Mesenteric fat pad (tissue), 1 donor: ENCODE results near the gene EFCAB8. TPM values are rescaled to one million over a fixed set of nuclear protein-coding genes. Genes with fewer than 3 reads are reported as not detected.
"Not testable (repeated sequence)": the region's sequence is repeated elsewhere in the genome, so short reads cannot be mapped to it uniquely, and the experiment has no call there.

Source experiments
- DNase-seq: peaks from one replicate; pipeline ENCODE4 v3.0.0-alpha.2; 2020; ENCODE audit warnings: low spot score
- total RNA-seq: library from RNA; stranded (reverse); fragmentation: NEBNext Ultra II Directional; extraction: Animal tissue kit (Norgen Biotek cat#: 25700); gene quantifications from one replicate; pipeline ENCODE4 v1.2.1, GENCODE V29; 2021
- donor health status: DM: yes; HTN: yes; CAD: no.

The EFCAB8 gene
- total RNA-seq, 1 donor from 2014 or later = 0.39 TPM

DNA sequence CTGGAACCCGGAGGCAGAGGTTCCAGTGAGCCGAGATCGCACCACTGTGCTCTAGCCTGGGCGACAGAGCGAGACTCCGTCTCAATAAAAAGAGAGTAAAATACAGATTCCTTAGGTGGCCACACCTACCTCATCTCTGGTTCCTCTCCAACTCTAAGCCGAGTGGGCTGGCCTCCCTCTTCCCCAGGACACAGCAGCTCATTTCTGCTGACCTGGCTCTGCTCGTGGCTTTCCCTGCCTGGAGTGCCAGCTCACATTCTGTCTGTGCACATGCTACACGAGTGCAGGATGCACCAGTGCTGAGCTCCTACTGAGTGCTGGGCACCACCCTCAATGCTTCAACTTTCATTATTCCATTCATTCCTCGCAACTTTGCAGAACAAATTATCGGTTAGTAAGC is 28.8 kb downstream of the EFCAB8 start:
- DNase-seq = no peak

DNA sequence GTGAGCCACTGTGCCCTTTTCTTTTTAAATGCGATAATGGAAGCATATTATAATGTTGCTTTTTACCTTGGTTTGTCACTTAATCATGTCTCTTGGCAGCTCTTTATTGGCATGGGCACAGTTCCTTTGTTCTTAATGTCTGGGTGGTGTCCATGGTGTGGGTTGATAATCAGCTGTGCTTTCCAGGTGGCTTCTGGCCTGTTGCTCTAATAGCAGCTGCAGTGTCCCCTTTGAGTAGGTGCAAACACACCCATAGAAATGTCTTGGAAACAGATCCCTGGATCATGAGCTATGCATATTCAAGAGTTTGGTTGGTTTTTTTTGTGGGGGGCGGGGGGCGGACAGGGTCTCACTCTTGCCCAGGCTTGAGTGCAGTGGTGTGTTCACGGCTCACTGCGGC is 29.9 kb downstream of the EFCAB8 start:
- no peak for DNase-seq

DNA sequence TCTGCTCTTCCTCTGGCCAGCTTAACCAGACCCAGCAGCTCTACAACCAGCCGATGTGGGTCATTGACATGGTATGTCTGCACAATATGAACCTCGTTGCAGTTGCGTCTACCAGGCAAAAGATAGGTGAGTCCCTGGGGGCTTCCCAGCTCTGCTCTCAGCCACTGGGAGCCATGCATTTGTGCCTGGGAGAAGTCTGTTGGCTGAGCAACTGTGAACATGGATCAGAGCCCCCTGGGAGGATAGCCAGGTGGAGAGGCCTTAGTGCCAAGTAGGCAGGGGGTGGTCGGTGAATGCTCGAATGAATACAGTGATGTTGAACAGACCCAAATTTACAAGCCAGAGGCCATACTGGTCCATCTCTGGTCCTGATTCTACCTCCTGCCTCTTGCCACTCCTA is 30.6 kb downstream of the EFCAB8 start:
- no peak for DNase-seq

DNA sequence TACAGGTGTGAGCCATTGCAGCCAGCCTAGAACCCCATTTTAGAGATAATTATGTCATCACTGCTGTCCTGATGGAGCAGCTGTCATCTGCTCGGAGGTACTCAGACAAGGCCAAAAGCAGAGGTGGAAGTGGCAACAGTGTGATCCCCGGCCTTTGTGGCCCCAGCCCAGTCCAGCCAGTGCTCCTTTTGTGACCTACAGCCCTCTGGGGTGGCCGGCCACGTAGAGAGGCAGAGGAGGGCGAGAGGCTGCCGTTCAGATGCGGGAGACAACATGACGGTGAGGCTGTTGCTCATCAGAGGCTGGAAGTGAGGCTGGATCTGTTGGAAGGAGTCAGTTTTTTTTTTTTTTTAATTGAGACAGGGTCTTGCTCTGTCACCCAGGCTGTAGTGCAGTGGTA is 32.8 kb downstream of the EFCAB8 start:
- no peak for DNase-seq

DNA sequence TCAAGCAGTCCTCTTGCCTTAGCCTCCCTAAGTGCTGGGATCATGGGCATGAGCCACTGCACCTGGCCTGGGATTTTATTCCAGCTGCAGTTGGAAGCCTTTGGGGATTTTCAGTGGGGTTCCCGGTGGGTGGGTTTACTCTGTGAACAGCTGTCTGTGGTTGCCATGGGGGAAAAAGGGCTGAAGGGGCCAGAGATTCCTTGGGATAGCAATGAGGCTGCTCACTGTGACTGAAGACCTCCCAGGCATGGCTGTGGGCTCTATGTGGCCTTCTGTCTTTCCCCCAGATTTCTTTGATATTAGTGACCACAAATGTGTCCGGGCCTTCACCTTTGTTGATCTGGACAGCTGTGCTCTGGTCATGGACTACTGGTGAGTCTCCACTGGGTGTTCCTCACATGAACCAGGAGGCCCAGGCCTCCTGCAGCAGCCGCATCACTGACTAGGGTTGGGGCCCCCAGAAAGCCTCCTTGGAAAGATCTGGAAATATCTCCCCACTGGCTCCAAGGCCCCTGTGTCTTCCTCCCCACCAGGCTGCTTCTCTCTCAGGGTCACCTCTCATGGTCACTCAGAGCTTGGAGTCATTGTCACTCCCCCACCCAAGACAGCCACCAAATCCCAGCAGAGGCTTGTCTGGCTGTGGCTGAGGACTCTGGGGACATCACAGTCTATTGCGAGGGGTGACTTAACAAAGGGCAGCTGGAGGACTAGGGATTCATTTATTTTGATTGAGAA is 33.4 kb downstream of the EFCAB8 start:
- no peak for DNase-seq

DNA sequence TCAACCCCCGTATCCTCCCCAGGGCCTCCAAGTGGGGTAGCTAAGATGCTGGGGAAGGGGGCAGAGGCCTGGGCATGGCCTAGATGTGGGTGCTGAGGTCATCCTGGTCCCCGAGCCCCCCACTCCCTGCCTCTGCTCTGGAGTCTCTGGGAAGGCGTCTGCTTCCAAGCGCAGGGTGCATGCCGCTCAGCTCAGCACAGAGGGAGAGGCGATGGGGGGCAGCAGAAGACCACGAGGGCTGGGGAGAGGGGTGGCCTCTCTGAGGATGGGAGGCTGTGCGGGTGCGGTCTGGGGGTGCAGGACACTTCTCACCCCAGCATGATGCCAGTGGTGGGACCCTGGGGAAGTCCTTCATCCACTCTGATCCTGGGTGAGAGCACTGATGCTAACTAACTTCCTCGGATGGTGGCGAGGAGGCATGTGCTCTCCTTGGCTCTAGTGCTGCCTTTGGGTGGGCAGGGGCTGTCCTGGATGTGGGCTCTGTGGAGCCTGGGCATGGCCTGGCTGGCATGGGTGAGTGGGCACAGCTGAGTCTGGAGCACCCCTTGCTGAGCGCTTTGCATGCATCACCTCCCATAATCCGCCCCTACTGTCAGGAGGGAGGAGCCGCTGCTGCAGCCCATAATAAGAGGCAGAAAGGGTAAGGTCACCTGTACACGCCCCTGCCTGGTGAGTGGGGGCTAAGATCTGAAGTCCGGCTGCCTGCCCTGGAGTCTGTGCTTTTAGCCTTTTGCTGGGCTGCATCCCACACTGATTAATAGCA is 34.7 kb downstream of the EFCAB8 start:
- no peak for DNase-seq

DNA sequence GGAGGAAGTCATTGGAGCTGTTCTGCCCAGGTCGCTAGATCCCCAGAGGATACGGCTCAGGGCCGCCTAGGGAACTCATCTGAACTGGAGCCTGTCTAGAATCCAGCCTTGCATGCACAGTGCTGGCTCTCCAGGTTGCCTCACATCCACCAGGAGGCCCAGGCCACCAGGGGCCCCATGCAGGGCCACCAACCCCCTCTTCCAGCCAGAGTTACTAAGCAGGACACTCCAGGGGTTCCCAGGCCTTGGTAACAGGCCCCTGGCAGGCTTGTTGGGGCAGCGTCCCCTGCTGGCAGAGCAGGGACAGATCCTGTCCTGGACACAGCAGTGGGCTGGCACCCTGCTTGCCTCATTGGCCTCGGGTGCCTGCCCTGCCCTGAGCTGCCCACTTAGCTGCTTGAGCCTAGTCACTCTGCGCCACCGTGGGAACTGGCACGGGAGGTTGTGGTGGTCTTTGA is 35.3 kb downstream of the EFCAB8 start:
- DNase-seq = no peak

DNA sequence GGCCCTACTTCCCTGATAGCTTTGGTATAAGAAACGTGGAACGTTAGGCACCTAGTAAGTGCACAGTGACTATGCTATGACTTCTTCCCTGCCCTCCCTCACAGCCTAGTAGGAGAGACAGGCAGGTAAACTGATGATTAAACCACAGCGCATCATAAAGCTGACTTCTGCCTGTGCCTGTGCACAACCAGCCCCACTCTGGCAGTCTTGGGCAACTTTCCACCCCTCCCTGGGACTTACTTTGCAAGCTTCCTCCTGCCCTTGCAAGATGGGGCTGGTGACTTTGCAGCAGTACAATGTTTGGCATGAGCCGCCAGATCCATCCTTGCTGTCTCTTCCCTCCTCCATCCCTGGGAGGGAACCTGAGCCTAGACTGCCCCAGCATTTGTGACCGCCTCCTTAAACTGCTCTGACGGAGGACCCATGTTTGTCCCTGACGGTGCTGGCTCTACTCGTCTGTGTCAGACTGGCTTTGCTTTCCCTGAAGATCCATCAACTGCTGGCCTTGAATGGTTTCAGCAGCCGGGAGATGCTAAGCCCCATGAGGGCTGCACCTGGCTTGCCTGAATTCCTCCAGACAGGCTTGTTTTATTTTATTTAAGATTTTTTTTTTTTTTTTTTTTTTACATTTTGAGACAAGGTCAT is 36.1 kb downstream of the EFCAB8 start:
- no peak for DNase-seq

DNA sequence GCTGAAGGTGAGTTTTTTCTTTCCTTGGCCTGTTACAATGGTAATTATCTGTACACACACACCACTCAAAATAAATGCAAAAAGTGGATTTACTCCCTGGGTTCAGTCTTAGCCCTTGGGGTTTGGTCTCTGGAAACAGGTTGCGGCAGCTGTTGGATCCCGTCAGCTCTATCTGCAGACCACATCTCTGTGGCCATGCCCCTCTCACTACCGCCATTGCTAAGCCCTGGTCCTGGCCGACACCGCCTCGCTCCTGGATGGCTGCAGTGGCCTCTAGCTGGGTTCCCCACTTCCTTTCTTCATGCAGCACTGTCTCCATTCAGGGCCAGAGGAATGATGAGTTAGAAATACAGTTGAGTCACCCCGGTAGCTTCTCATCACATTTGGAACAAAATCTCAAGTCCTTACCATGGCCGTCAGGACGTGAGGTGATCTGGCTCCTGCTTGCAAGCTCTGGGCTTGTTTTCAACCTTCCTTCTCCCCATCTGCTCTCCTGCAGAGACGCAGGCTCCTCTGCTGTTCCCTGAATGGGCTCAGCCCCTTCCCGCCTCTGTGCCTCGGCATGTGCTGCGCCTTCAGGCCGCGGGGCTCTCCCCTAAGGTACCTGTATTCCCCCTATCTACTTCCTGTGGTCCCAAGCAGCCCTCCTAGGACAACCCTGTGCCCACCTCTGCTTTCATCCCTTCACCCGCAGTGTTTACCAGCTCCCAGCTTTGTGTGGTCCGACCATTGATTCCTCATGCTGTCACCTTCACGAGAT is 38.0 kb downstream of the EFCAB8 start:
- no peak for DNase-seq

DNA sequence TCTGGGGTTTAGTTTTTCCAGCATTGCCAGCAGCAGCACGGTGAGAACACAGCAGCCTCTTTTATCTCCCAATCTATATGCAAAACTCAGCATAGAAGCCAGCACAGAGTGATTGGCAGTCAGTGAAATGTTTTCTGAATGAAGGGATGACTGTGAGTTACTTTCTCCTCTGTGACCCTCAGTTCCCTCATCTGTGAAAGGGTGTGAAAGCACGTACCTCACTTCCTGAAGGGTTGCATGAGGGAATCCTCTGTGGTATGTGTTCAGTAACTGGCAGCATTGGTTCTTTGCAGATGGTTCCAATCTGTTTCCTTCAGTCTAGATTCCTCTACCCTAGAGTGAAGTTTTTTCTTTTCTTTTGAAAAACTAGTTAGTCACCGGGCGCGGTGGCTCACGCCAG is 40.0 kb downstream of the EFCAB8 start:
- DNase-seq = no peak

DNA sequence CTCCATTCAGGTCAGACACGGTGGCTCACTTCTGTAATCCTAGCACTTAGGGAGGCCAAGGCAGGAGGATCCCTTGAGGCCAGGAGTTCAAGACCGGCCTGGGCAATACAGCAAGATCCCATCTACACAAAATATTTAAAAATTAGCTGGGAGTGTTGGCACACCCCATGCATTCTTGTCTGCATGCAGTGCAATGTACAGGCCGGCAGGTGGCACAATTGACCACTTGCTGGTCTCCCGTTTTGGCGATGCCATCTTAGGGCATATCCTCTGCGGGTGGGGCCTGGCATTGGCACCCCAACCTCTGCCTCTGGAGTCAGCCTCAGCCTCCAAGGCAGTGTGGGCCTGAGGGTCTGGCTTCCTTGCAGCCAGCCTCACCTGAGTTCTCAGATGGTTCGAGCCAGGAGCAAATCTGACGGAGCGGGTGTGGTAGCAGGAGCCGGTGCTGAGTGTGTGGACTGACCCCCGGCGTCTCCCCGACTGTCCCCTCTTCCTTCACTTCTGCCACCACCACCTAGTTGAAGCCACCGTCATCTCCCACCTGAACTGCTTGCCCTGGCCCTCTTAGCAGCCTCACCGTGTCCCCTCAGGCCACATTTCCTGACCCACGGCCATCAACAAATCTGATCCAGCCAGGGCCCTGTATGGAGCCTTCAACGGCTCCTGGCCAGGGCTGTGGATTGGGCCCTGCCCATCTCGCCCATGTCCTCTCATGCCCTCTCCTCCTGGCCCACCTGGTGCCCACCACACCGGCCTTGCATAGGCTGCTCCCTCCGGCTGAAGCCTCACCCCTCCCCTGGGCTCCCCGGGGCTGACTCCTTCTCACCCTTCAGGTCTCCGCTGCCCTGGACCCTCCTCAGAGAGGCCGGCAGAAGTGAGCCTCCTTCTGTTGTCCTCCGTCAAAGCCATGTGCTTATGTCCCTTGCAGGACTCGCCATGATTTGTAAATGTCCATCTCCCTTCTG is 44.0 kb downstream of the EFCAB8 start:
- no peak for DNase-seq

DNA sequence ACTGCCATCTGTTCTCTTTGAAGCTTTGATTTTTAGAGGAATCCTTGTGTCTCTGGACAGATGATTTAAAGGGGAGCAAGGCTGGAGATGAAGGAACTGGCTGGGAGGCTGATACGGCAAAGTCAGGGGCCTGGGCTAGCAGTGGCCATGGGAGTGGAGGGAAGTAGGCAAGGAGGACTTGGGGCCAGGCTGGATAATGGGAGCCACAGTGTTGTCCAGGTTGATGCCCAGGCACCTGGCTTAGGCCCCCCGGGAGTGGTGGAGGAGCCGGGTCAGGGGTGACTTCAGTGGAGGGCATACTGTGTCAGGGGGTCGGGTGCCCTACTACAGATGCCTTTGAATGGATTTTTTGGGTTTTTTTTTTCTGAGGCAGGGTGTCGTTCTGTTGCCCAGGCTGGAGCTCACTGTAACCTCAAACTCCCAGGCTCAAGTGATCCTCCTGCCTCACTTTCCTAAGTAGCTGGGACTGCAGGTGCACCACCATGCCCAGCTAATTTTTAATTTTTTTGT is 45.0 kb downstream of the EFCAB8 start:
- DNase-seq = no peak

DNA sequence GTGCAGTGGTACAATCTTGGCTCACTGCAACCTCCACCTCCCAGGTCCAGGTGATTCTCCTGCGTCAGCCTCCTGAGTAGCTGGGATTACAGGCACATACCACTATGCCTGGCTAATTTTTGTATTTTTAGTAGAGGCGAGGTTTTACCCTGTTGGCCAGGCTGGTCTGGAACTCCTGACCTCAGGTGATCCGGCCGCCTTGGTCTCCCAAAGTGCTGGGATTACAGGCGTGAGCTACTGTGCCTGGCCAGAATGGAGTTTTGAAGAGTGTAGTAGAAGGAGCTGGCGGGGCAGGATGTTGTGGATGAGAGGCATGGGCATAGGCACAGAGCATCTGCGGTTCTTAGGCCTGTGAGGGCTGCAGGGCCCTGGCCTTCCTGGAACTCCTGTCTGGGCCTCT is 46.0 kb downstream of the EFCAB8 start:
- DNase-seq = not testable (repeated sequence)

DNA sequence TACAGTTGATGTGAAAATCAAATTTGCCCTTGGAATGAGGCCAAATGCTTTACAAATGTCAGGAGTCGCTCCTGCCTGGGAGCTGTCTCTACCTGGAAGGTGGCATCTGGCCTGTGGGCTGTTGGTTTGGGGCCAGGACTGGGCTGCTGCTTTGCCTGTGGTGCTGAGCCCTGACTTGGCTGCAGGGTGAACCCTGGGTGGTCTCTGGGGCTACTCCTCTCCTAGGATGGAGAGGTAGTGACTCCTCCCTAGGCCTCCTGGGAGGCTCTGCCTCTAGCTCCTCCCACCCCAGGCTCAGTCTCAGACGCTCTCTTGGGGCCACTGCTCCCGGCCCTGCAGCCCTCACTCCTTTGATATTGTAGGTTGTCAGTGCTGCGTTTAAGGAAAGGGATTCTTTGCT is 47.5 kb downstream of the EFCAB8 start:
- no peak for DNase-seq

DNA sequence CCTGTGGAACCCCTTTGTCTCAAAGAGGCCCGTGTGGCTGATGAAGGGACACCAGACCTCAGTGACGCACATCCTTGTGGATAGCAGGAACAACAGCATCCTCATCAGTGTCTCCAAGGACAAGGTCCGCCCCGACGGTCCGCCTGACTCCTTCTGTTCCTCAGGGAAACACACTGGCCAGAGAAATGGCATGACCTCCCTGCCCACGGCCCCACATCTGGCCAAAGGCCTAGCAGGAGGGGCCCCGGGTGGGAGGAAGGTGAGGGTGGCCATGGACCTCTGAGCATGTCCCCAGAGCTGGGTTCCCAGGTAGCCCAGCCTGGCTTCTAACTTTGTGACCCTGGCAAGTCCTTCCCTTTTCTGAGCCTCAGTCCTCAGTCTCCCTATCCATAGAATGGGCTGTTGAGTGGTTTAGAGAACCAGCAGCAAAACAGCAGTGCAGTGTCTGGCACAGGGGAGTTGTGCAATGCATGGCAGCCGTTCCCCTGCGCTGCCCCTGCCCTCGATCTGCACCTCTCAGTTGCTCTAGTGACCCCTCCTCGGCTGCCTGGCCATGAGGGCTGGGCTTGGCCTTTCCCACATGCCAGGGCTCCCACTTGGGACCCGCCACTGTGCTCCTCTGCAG is 48.3 kb downstream of the EFCAB8 start:
- DNase-seq = no peak

DNA sequence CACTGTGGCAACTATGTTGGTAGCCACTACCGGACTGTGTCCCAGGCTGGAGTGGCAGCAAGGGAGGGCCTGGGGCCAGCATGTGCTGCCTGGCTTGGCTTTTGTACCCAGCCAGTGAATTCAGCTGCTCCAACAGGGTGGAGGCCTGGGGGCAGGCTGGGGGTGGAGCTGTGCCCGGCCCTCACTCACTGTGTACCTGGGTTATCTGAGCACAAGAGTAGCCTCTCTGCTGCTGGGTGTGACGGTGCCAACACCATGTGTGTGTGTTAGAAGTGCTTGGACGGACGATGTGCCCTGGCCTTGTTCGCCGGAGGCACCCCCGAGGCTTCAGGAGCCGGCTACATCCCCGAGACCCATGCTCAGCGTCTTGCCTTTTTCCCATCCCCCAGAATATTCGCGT is 49.2 kb downstream of the EFCAB8 start:
- no peak for DNase-seq

DNA sequence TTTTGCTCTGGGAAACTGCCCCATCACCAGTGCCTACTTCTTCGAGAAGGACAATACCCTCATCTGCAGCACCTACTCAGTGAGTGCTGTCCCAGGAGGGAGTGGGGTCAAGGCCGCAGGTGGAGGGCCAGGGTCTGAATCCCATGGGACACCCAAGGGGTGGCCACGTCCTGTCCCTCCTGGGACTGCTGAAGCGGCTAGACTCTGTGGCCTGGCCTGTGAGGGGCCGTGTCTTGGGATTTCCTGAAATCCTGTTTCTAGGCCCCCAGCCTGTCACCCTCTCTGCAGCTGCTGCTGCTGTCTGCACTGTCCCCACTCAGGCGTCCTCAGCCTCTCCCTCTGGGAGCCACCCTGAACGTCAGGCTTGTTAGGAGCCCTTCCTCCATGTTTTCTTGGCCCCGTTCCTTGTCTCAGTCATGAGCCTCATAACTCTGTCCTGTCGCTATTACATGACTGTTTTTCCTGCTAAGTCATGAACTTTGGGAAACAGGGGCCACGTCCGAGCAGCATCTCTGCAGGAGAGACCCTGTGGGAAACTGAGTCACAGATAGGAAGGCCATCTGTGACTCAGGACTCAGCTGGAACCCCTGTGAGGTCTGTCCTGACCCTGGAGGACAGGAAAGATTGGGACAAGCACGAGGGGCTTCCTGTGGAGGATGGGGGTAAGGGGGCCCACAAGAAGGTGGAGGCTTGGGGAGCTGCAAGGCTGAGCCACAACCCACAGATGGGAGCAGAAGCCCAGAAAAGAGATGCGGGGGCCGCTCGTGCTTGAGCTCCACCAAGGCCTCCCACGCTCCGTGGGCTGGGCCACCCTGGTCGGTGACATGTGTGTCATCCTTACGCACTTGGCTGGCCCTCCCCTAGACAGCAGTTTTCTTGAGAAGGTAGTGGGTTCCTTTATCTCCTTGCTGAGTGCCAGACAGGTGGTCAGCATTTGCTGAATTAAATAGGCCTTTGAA is 49.9 kb downstream of the EFCAB8 start:
- no peak for DNase-seq

DNA sequence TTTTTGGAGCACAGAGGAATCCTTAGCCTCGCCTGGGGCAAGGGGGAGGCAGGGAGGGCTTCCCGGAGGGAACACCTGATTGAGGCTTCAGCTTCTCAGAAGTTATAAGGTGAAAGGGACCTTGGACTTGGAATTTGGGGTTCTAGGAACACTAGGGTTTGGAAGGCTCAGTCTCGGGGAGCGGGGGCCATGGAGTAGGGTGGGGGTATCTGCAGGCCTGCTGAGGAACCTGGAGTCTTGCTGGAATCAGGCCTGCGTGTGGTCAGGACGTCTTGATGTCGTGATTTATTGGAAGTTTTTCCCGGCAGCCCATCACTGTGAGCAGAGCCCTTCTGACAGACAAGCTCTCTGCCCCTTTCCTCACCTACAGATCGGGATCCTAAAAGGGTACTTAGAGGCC is 50.7 kb downstream of the EFCAB8 start:
- DNase-seq = no peak
